DOHH2 (cell line): ENCODE data around the gene ZNF146.

Experiments used
- H3F3A ChIP-seq: fragments of 200-600 bp; sonication (generic), shearing (Covaris generic); 2 replicates; pipeline ENCODE4 v1.6.0; 2016; ENCODE audit warnings: antibody characterized with exemption, mild to moderate bottlenecking; ENCODE audit not compliant: control insufficient read depth, insufficient read depth
- H3K27ac ChIP-seq: fragments of 200-600 bp; sonication (generic); 2 replicates; pipeline ENCODE4 v1.5.1; 2014; ENCODE audit warnings: low read depth, mild to moderate bottlenecking, low read length, moderate library complexity
- H3K27me3 ChIP-seq: fragments of 200-600 bp; sonication (generic); 2 replicates; pipeline ENCODE4 v1.6.1; 2014; ENCODE audit warnings: mild to moderate bottlenecking, low read length, mixed read lengths; ENCODE audit not compliant: control insufficient read depth
- H3K36me3 ChIP-seq: fragments of 200-600 bp; sonication (generic); 2 replicates; pipeline ENCODE4 v1.6.1; 2014; ENCODE audit warnings: mild to moderate bottlenecking, low read length, moderate library complexity, mixed read lengths; ENCODE audit not compliant: control insufficient read depth
- H3K4me1 ChIP-seq: fragments of 200-600 bp; sonication (generic); 2 replicates; pipeline ENCODE4 v1.6.1; 2014; ENCODE audit warnings: mild to moderate bottlenecking, low read length, mixed read lengths; ENCODE audit not compliant: control insufficient read depth
- H3K4me2 ChIP-seq: fragments of 200-600 bp; sonication (generic); 2 replicates; pipeline ENCODE4 v1.6.0; 2014; ENCODE audit warnings: mild to moderate bottlenecking, low read length, moderate library complexity
- H3K4me3 ChIP-seq: fragments of 200-600 bp; sonication (generic); 2 replicates; pipeline ENCODE4 v1.5.1; 2014; ENCODE audit warnings: mild to moderate bottlenecking, low read length, mixed read lengths
- H3K79me2 ChIP-seq: fragments of 200-600 bp; sonication (generic); 2 replicates; pipeline ENCODE4 v1.6.1; 2014; ENCODE audit warnings: mild to moderate bottlenecking, low read length, mixed read lengths; ENCODE audit not compliant: control insufficient read depth
- H3K9me2 ChIP-seq: fragments of 200-600 bp; sonication (generic); replicated peaks from 2 replicates; pipeline ENCODE4 v1.6.1; 2014; ENCODE audit warnings: mild to moderate bottlenecking, low read length, mixed read lengths; ENCODE audit not compliant: control insufficient read depth
- H3K9me3 ChIP-seq: fragments of 200-600 bp; sonication (generic); 2 replicates; pipeline ENCODE4 v1.6.1; 2014; ENCODE audit warnings: antibody characterized with exemption, low read length, mixed read lengths; ENCODE audit not compliant: control insufficient read depth, insufficient read depth
- H4K20me1 ChIP-seq: fragments of 200-600 bp; sonication (generic); 2 replicates; pipeline ENCODE4 v1.6.0; 2014; ENCODE audit warnings: low read depth, mild to moderate bottlenecking, antibody characterized with exemption, low read length, moderate library complexity; ENCODE audit not compliant: control insufficient read depth, insufficient read depth
- EZH2phosphoT487 ChIP-seq: fragments of 200-600 bp; sonication (generic); IDR thresholded peaks from 2 replicates; pipeline ENCODE4 v1.6.1; 2017; ENCODE audit warnings: borderline replicate concordance, mild to moderate bottlenecking, antibody characterized with exemption, low read length, moderate library complexity, mixed read lengths
- TF ChIP-seq, protein P1 (sequence below): fragments of 200-600 bp; sonication (generic); IDR thresholded peaks from one replicate; pipeline ENCODE4 v1.5.1; 2014; ENCODE audit warnings: antibody characterized with exemption, mild to moderate bottlenecking, low read depth, low read length; ENCODE audit not compliant: poor library complexity, severe bottlenecking

Gene ZNF146

DNA sequence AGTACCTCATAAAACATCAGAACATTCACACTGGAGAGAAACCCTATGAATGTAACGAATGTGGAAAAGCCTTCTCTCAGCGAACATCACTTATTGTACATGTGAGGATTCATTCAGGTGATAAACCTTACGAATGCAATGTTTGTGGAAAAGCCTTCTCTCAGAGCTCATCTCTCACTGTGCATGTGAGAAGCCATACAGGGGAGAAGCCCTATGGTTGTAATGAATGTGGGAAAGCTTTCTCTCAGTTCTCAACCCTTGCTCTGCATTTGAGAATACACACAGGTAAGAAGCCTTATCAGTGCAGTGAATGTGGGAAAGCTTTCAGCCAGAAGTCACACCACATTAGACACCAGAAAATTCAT lies 22.0 kb downstream of the ZNF146 start:
- H3F3A ChIP-seq: peaks cover 4% of the 10 kb centered on the region; the same call in 1 of the 2 replicates
- TF ChIP-seq, protein P1, sequence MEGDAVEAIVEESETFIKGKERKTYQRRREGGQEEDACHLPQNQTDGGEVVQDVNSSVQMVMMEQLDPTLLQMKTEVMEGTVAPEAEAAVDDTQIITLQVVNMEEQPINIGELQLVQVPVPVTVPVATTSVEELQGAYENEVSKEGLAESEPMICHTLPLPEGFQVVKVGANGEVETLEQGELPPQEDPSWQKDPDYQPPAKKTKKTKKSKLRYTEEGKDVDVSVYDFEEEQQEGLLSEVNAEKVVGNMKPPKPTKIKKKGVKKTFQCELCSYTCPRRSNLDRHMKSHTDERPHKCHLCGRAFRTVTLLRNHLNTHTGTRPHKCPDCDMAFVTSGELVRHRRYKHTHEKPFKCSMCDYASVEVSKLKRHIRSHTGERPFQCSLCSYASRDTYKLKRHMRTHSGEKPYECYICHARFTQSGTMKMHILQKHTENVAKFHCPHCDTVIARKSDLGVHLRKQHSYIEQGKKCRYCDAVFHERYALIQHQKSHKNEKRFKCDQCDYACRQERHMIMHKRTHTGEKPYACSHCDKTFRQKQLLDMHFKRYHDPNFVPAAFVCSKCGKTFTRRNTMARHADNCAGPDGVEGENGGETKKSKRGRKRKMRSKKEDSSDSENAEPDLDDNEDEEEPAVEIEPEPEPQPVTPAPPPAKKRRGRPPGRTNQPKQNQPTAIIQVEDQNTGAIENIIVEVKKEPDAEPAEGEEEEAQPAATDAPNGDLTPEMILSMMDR: no peak
- TF ChIP-seq EZH2phosphoT487: no peak
- H3K4me1 ChIP-seq: no peaks in the 10 kb centered on the region
- H3K4me2 ChIP-seq: no peak overlapping the region
- peaks cover 57% of the 10 kb centered on the region for H3K36me3 ChIP-seq
- H3K4me3 ChIP-seq: no peak overlapping the region
- no peaks in the 10 kb centered on the region for H4K20me1 ChIP-seq
- no peaks in the 10 kb centered on the region for H3K9me2 ChIP-seq
- H3K27me3 ChIP-seq: no peaks in the 10 kb centered on the region
- no peaks in the 10 kb centered on the region; the same call in 1 of the 2 replicates for H3K79me2 ChIP-seq
- H3K9me3 ChIP-seq: no peaks in the 10 kb centered on the region
- H3K27ac ChIP-seq: no peak overlapping the region

DNA sequence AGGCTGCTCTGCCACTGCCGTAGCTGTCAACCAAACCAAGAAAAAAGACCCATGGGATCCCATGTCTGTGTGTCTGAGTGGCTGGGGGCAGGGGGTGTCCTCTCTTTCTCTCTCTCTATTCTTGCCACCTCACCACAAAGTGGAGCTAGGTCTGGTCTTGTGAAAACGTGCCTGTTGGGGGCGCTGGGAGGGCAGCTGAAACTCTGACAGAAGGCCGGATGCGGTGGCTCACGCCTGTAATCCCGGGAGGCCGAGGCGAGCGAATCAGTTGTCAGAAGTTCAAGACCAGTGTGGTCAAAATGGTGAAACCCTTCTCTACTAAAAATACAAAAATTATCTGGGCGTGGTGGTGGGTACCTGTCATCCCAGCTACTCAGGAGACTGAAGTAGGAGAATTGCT lies 29.2 kb downstream of the ZNF146 start:
- Histone ChIP-seq H3K4me2 (no peak overlapping the region), H3K9me2 (no peaks in the 10 kb centered on the region), H3K4me3 (no peak overlapping the region), H4K20me1 (no peaks in the 10 kb centered on the region), H3F3A (no peaks in the 10 kb centered on the region; the same call in 1 of the 2 replicates), H3K27me3 (no peaks in the 10 kb centered on the region), H3K27ac (no peak overlapping the region), H3K4me1 (no peaks in the 10 kb centered on the region), H3K36me3 (no peaks in the 10 kb centered on the region), H3K9me3 (no peaks in the 10 kb centered on the region; the same call in 1 of the 2 replicates), H3K79me2 (no peaks in the 10 kb centered on the region)
- TF ChIP-seq EZH2phosphoT487: no peak
- TF ChIP-seq, protein P1: no peak

DNA sequence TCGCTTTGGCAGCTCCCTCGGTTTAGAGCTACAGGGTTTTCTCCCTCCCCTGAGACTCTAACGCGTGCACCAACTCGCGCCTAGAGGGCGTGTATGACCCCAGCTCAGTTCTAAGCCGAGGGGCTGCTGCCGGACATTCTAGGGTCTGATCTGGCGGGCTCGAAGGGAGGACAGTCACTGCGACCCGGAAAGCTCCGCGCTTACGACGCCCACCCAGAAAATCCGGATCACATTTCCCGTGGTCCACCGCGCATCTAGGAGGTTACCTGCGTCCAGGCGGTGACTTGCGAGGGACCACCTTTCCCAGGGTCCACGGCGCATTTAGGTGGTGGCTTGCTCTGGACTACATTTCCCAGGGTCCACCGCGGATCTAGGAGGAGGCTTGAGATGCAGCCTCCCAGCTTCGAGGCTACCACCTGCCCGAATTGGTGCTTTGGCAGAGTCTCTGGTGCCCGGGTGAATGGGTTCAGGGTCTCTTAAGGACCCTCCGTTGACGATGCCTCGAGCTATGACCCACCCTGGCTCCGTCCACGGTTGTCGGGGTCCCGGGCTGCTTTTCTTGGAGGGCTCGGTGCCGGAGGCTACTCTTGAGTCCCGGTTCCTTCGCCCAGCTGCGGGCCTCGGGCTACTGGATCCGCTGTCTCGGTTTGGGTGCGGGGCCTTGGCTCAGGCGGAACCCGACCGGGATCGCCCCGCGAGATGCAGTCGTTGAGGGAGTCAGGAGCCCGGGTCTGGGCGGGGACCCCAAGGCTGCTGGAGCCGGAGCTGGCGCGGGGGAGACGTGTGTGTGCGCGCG lies 30.5 kb downstream of the ZNF146 start:
- no peaks in the 10 kb centered on the region for H3K9me2 ChIP-seq
- no peak overlapping the region for H3K4me3 ChIP-seq
- no peaks in the 10 kb centered on the region for H3K36me3 ChIP-seq
- H3K4me2 ChIP-seq: no peak overlapping the region
- H3K27me3 ChIP-seq: no peaks in the 10 kb centered on the region
- no peaks in the 10 kb centered on the region; the same call in 1 of the 2 replicates for H3K9me3 ChIP-seq
- no peaks in the 10 kb centered on the region for H4K20me1 ChIP-seq
- H3K27ac ChIP-seq: no peak overlapping the region
- no peak for TF ChIP-seq EZH2phosphoT487
- TF ChIP-seq, protein P1: no peak
- no peaks in the 10 kb centered on the region; the same call in 1 of the 2 replicates for H3F3A ChIP-seq
- H3K79me2 ChIP-seq: no peaks in the 10 kb centered on the region
- no peaks in the 10 kb centered on the region for H3K4me1 ChIP-seq
